ENCODE measurements around the gene MMP28.

MMP28 gene

GRCh38 chr17:35716897-35717465 is 78.5 kb downstream of the MMP28 start:
- DNase-seq: no peak

DNA sequence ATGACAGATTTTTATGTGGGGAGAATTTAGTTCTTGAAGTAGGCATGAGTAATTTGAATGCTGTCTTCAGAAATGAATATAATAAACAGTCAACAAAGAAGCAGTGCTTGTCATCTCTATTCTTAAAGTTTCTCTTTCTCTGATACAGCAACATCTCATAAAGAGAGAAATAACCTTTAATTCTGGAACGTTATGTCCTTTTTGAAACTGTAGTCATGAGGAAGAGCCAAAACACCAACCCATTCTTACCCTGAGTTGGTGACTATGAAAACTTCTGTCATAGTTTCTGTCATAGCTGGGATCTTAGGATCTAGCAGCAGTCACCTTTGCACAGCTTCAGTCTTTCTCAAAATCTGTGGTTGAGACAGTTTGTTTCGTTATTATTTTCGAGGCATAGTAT is 79.3 kb downstream of the MMP28 start:
- DNase-seq: no peak
